Activated T-helper 2 cell treated with anti-CD3 and anti-CD28 coated beads, Interferon-gamma antibody, Interleukin-2, Interleukin-4, amounts not matched to agents 10 μg/mL and 5 μg/mL and 100 μg/mL, durations not matched to agents 14 hours and 24 hours and 36 hours (primary cell): ENCODE results near the gene PRKD1. TPM values are rescaled to one million over a fixed set of nuclear protein-coding genes. Genes with fewer than 3 reads are reported as not detected.

ENCODE experiments used
- DNase-seq: peaks from one replicate; pipeline ENCODE4 v3.0.0; 2021; ENCODE audit warnings: low spot score
- H3K27ac Mint-ChIP-seq: one replicate; pipeline ENCODE4 v1.8.0; 2021; ENCODE audit warnings: mixed read lengths
- H3K27me3 Mint-ChIP-seq: one replicate; pipeline ENCODE4 v1.8.0; 2021; ENCODE audit warnings: low read depth, mixed read lengths
- H3K36me3 Mint-ChIP-seq: one replicate; pipeline ENCODE4 v1.8.0; 2021; ENCODE audit warnings: low read depth, mixed read lengths
- H3K4me1 Mint-ChIP-seq: one replicate; pipeline ENCODE4 v1.8.0; 2021; ENCODE audit warnings: low read depth, mixed read lengths
- H3K4me3 Mint-ChIP-seq: one replicate; pipeline ENCODE4 v1.8.0; 2021; ENCODE audit warnings: low read depth, mild to moderate bottlenecking, moderate library complexity, mixed read lengths
- H3K9me3 Mint-ChIP-seq: one replicate; pipeline ENCODE4 v1.8.0; 2021; ENCODE audit warnings: mixed read lengths
- intact Hi-C: fragments of 100-400 bp; cut with micrococcal nuclease; formaldehyde crosslinking; loops from one replicate; pipeline ENCODE4 v1.15.1; 2023
- total RNA-seq: library from RNA; stranded (reverse); gene quantifications from 2 replicates; pipeline ENCODE4 v1.2.3, GENCODE V29; 2022

PRKD1 gene
- total RNA-seq, 1 donor from 2014 or later: not detected

GRCh38 chr14:29653303-29653702 lies 274.3 kb downstream of the PRKD1 start:
- Mint-ChIP-seq H3K27me3 (no peaks in the 10 kb centered on the region), H3K4me1 (no peaks in the 10 kb centered on the region), H3K4me3 (no peak overlapping the region), H3K27ac (no peak overlapping the region), H3K9me3 (peaks cover 49% of the 10 kb centered on the region), H3K36me3 (no peaks in the 10 kb centered on the region)
- intact Hi-C loops: no loop called here
- DNase-seq: no peak

DNA sequence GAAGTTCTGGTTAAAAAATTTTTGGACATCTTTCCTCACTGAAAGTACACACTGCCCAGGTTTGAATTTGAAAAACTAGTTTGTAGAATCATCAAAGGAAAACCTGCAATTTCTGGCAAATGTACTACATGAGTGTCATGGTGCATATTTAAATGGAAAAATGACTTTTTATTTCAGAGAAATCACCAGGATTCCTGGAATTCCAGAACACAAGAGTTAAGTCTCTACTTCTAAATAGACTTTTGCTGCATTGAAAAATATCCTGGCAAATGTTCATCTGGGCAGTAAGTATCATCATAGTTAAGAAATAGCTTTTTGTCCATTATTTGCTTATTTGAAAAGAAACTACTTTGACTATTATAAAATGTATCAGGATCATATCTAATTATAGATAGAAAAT lies 275.1 kb downstream of the PRKD1 start:
- H3K4me1 Mint-ChIP-seq: no peaks in the 10 kb centered on the region
- intact Hi-C loops: no loop called here
- no peak overlapping the region for H3K4me3 Mint-ChIP-seq
- H3K36me3 Mint-ChIP-seq: no peaks in the 10 kb centered on the region
- peaks cover 49% of the 10 kb centered on the region for H3K9me3 Mint-ChIP-seq
- H3K27me3 Mint-ChIP-seq: no peaks in the 10 kb centered on the region
- DNase-seq: no peak
- no peak overlapping the region for H3K27ac Mint-ChIP-seq

DNA sequence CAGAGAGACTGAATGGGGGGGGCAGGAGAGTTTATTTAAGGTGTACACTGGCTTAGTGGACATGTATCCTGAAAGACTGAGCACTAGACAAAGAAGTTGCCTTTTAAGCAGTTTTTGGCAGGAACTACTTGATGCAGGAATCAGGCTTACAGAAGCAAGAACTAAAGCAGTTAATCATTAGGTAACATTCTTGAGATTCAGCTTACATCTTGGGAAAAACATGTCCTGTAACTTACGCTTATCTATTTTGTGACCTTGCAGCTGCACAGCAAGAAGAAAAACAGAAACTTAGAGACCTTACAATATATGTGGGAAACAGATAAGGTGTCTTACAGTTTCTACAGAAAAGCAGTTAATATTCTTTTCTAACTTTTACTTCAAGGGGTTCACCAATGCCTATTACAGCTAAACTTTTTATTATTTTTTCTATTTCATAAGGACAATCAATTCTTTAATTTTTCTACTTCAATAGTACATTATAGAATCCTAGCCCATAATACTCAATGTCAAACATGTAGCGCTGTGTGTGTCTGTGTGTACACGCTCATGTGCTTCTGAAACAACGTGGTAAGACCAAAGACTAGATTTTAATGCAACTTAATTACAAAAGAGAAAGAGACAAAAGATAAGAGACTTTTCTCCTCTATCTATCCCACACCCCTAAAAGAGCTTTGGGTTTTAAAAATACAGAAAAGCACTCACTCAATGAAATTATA lies 276.9 kb downstream of the PRKD1 start:
- Mint-ChIP-seq H3K36me3 (no peaks in the 10 kb centered on the region), H3K27me3 (no peaks in the 10 kb centered on the region), H3K9me3 (peaks cover 51% of the 10 kb centered on the region), H3K4me1 (no peaks in the 10 kb centered on the region), H3K27ac (no peak overlapping the region), H3K4me3 (no peak overlapping the region)
- intact Hi-C loops: no loop called here
- DNase-seq: no peak

DNA sequence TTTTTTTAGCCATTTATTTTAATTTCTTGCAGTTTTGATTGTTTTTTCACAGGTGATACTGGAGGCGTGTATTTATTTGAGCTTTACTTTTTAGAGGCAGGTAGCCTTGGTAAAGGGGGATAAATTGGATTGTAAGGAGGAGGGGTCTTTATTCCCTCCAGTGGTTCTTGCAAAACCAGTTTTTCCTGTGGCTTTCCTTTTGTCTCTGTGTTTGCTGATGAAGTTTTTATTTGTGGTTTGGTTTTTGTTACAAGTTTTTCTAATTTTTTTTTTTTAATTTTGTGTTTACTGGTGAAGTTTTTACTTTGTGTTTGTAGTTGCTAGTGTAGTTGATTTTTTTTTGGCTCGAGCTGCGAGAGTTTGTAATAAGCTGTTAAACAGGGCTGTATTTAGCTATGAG lies 278.5 kb downstream of the PRKD1 start:
- Mint-ChIP-seq H3K9me3 (peaks cover 55% of the 10 kb centered on the region), H3K4me3 (no peak overlapping the region), H3K4me1 (no peaks in the 10 kb centered on the region), H3K36me3 (no peaks in the 10 kb centered on the region), H3K27me3 (no peaks in the 10 kb centered on the region), H3K27ac (no peak overlapping the region)
- intact Hi-C loops: no loop called here
- no peak for DNase-seq

DNA sequence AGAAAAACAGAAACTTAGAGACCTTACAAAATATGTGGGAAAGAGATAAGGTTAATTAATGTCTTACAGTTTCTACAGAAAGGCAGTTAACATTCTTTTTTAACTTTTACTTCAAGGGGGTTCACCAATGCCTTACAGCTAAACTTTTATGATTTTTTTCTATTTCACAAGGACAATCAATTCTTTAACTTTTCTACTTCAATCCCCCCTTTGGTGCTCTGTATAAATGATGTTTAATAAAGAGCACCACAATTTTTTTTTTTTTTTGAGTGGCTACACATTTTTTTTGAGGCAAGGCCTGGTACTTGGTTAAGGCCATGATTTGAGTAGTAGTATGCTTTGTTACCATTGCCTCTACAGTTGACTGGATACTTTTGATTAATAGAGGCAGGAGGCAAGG lies 279.6 kb downstream of the PRKD1 start:
- Mint-ChIP-seq H3K27me3 (no peaks in the 10 kb centered on the region), H3K36me3 (no peaks in the 10 kb centered on the region), H3K27ac (no peak overlapping the region), H3K4me1 (no peaks in the 10 kb centered on the region), H3K9me3 (peaks cover 58% of the 10 kb centered on the region), H3K4me3 (no peak overlapping the region)
- DNase-seq: no peak
- intact Hi-C loops: no loop called here

DNA sequence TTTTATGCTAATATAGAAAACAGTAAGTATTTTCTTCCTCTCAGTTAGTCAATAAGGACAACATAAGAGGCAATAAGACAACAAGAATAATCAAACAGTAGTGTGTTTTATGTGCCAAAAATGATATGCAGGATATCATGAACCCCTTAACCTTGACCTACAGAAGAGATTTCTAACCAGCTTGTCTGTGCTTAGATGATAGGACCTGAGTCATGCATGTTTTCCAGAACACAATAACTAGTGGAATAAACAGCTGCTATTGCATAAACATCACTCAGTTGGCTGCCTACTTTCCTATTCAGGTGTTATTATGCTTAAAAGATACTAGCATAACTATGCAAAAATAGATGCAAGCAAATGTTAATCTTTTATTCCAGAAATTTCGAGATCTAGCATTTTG lies 282.5 kb downstream of the PRKD1 start:
- Mint-ChIP-seq H3K27ac (no peak overlapping the region), H3K36me3 (no peaks in the 10 kb centered on the region), H3K27me3 (no peaks in the 10 kb centered on the region), H3K4me3 (no peak overlapping the region), H3K9me3 (peaks cover 56% of the 10 kb centered on the region), H3K4me1 (no peaks in the 10 kb centered on the region)
- intact Hi-C loops: no loop called here
- DNase-seq: no peak

GRCh38 chr14:29643433-29644211 lies 284.0 kb downstream of the PRKD1 start:
- no peak for DNase-seq
- intact Hi-C loops: no loop called here
- Mint-ChIP-seq H3K27me3 (no peaks in the 10 kb centered on the region), H3K36me3 (no peaks in the 10 kb centered on the region), H3K4me1 (no peaks in the 10 kb centered on the region), H3K9me3 (peaks cover 43% of the 10 kb centered on the region), H3K4me3 (no peak overlapping the region), H3K27ac (no peak overlapping the region)

GRCh38 chr14:29637411-29637810 lies 290.2 kb downstream of the PRKD1 start:
- no peak for DNase-seq
- Mint-ChIP-seq H3K36me3 (no peaks in the 10 kb centered on the region), H3K9me3 (peaks cover 34% of the 10 kb centered on the region), H3K27ac (no peak overlapping the region), H3K27me3 (no peaks in the 10 kb centered on the region), H3K4me1 (no peaks in the 10 kb centered on the region), H3K4me3 (no peak overlapping the region)
- intact Hi-C loops: no loop called here

- H3K27me3 Mint-ChIP-seq: no peaks in the 10 kb centered on the region
- H3K9me3 Mint-ChIP-seq: peaks cover 37% of the 10 kb centered on the region
- intact Hi-C loops: no loop called here
- no peaks in the 10 kb centered on the region for H3K36me3 Mint-ChIP-seq
- H3K4me3 Mint-ChIP-seq: no peak overlapping the region
- no peak for DNase-seq
- no peaks in the 10 kb centered on the region for H3K4me1 Mint-ChIP-seq
- H3K27ac Mint-ChIP-seq: no peak overlapping the region
These were observed 290.8 kb downstream of the PRKD1 start for GRCh38 chr14:29636870-29637269.

DNA sequence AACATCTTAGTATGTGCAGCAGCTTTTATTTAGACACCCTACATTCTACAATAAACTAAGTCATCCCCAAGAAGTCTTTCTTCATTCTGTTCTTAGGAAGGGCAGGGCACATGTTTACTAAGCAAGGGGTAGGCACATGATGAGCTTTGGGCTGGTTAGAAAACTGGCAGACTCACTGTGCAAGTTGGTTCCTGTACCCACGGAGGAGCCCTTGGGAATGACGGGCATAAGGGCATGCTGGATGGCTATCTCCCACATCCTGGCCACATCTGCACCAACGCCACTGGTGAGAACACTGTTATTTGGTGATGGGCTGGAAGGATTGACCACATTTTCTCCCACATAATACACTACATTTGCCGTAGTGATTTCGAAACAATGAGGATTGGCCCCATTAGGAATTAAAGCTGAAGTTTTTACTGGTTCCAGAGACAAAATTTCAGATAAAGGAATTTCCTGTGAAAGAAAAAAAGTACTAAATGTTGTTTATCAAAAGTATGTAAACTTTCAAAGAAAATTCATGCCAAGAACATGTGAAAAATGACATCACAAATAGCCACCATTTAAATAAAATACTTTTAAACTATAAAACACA lies 297.0 kb downstream of the PRKD1 start:
- H3K9me3 Mint-ChIP-seq: peaks cover 34% of the 10 kb centered on the region
- no peak overlapping the region for H3K4me3 Mint-ChIP-seq
- no peak for DNase-seq
- no peak overlapping the region for H3K27ac Mint-ChIP-seq
- no peaks in the 10 kb centered on the region for H3K27me3 Mint-ChIP-seq
- intact Hi-C loops: no loop called here
- no peaks in the 10 kb centered on the region for H3K4me1 Mint-ChIP-seq
- no peaks in the 10 kb centered on the region for H3K36me3 Mint-ChIP-seq

GRCh38 chr14:29629839-29630238 lies 297.8 kb downstream of the PRKD1 start:
- peaks cover 39% of the 10 kb centered on the region for H3K9me3 Mint-ChIP-seq

DNA sequence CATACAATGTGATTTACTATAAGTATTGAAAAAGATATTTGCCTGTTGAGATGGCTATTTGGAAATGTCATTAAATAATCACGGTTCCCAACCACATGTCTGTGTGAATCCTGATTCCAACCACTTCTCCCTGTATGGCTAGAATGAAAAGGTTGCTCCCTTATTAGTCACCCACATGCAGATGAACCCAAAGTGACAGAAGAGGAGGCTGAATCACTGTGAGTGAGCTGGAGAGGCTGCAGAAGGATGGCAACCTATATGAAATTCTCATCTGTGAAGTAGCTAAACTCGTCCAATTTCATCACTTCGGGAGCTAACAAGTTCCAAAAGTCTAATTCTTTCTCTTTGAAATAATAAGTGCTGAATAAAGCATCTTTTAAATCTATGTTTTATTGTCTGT lies 300.5 kb downstream of the PRKD1 start:
- no peaks in the 10 kb centered on the region for H3K27me3 Mint-ChIP-seq
- no peak for DNase-seq
- H3K27ac Mint-ChIP-seq: no peak overlapping the region

More at GRCh38 chr14:29629839-29630238, 297.8 kb downstream of the PRKD1 start:
- Mint-ChIP-seq H3K4me3 (no peak overlapping the region), H3K36me3 (no peaks in the 10 kb centered on the region), H3K4me1 (no peaks in the 10 kb centered on the region), H3K27me3 (no peaks in the 10 kb centered on the region), H3K27ac (no peak overlapping the region)
- DNase-seq: no peak
- intact Hi-C loops: no loop called here

More for the DNA sequence above, 300.5 kb downstream of the PRKD1 start:
- Mint-ChIP-seq H3K9me3 (peaks cover 27% of the 10 kb centered on the region), H3K4me1 (no peaks in the 10 kb centered on the region), H3K4me3 (no peak overlapping the region), H3K36me3 (no peaks in the 10 kb centered on the region)
- intact Hi-C loops: no loop called here
